Hippocampal formation (tissue), 2 donors: ENCODE measurements around the gene OR11G2.
"Not testable (repeated sequence)": the region's sequence is repeated elsewhere in the genome, so short reads cannot be mapped to it uniquely, and the experiment has no call there.

Experiments
- DNase-seq, 2 donors: peaks; one replicate each; lab custom pipeline; 2025; lab: John Stamatoyannopoulos, UW

The OR11G2 gene

DNA sequence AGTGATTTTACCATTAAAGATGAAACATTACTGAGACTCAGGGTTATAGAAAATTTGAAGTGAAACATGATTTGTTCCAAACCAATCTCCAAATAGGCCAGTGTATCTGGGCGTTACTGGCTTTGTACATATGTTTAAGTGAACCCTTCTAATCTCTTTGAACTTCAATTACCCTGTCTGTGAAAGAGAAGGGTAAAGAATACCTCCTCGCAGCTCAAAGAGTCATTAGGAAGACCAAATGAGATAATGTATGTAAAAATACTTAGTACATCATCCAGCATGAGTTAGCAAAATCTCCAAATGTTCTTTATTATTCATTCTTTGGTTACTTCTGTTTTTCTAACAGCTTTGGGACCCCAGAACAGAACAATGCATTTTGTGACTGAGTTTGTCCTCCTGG is 32.7 kb downstream of the OR11G2 start, which contains the start of gene OR11H6:
OR11H6 (plus strand) TSS at position 301 of the 400 bp plus-strand sequence; CDS start at position 301, 0 bp downstream.
- no peak for DNase-seq

DNA sequence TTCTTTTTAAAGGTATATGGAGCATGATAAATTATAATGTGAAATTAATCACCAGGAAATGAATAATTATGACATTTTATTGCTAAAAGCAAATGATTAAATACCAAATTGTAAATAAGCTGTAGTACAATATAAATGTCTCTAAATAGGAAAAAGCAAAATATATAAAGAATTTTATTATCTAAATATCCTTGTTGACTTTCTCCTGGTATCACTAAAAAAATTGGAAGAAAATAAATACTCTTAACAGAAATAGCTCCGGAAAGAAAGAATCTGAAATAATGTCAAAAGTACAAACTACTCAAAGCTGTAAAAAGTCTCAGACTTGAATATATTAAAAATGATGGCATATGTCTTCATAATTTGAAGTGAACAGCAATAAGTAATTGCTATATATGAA is 38.0 kb downstream of the OR11G2 start, which contains the start of gene OR11H7:
OR11H7 (plus strand) TSS at position 301 of the 400 bp plus-strand sequence.
- no peak for DNase-seq

DNA sequence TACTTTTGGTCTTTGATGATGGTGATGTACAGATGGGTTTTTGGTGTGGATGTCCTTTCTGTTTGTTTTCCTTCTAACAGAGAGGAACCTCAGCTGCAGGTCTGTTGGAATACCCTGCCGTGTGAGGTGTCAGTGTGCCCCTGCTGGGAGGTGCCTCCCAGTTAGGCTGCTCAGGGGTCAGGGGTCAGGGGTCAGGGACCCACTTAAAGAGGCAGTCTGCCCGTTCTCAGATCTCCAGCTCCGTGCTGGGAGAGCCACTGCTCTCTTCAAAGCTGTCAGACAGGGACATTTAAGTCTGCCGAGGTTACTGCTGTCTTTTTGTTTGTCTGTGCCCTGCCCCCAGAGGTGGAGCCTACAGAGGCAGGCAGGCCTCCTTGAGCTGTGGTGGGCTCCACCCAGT is 44.7 kb downstream of the OR11G2 start:
- DNase-seq = not testable (repeated sequence)

DNA sequence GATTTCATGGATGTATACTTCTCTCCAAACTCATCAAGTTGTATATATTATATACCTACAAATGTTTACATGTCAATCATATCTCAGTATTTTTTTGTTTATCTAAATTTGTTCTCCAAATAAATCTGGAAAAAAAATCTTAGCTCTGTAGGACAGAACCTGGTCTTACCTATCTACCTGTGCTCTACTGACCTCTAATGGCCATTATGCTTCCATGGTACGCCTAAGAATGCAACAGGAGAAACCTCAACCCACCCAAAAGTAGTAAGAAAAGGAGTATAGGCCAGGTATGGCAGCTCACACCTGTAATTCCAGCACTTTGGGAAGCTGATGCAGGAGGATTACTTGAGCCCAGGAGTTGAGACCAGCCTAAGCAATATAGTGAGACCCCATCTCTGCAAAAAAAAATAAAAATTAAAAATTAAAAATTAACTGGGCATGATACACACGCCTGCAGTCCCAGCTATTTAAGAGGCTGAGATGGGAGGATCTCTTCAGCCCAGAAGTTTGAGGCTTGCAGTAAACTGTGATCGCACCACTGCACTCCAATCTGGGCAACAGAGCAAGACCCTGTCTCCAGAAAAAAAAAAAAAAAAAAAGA is 57.0 kb downstream of the OR11G2 start:
- DNase-seq = no peak
